IPS DF 6.9 (cell line): Measurements from ENCODE around the gene ELK4.

ENCODE experiments used
- DNase-seq: peaks from one replicate; pipeline ENCODE4 v3.0.0-alpha.2; 2013; ENCODE audit warnings: low read depth, low spot score
- H3K27ac ChIP-seq: one replicate; pipeline ENCODE4 v1.5.1; 2013; ENCODE audit warnings: low read length, control low read depth
- H3K27me3 ChIP-seq: 2 replicates; pipeline ENCODE4 v1.6.1; 2013; ENCODE audit warnings: mild to moderate bottlenecking, low read length; ENCODE audit not compliant: control insufficient read depth, insufficient read depth
- H3K36me3 ChIP-seq: 2 replicates; pipeline ENCODE4 v1.6.1; 2013; ENCODE audit warnings: low read length; ENCODE audit not compliant: control insufficient read depth, insufficient read depth
- H3K4me1 ChIP-seq: 2 replicates; pipeline ENCODE4 v1.6.1; 2013; ENCODE audit warnings: low read length; ENCODE audit not compliant: control insufficient read depth, insufficient read depth
- H3K4me3 ChIP-seq: 2 replicates; pipeline ENCODE4 v1.5.1; 2013; ENCODE audit warnings: mild to moderate bottlenecking, low read length
- H3K9me3 ChIP-seq: 2 replicates; pipeline ENCODE4 v1.6.1; 2013; ENCODE audit warnings: low read length, inconsistent platforms; ENCODE audit not compliant: control insufficient read depth, insufficient read depth
- WGBS: extraction: QIAGEN DNeasy Blood & Tissue Kit; methylation state at CpG from one replicate; pipeline ENCODE4 v1.1.7; 2013; ENCODE audit warnings: mixed read lengths, missing lambda C conversion rate; ENCODE audit not compliant: insufficient read length, insufficient coverage; 5-methylcytosine and 5-hydroxymethylcytosine counted together

ELK4 gene

DNA sequence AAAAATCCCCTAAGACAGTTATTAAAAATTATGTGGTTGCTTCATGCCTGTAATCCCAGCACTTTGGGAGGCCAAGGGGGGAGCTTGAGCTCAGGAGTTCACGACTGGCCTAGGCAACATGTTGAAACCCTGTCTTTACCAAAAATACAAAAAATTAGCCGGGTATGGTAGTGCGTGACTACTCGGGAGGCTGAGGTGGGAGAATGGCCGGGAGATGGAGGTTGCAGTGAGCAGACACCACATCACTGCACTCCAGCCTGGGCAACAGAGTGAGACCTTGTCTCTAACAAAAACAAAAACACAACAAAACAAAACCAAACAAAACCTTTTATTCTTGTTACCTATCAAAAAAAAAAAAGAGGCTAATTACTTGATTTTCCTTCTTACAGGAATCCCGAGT, 2.1 kb downstream of the ELK4 start:
- Histone ChIP-seq H3K36me3 (no peaks in the 10 kb centered on the region), H3K27me3 (no peaks in the 10 kb centered on the region), H3K27ac (no peak overlapping the region), H3K4me3 (no peak overlapping the region), H3K9me3 (no peaks in the 10 kb centered on the region), H3K4me1 (no peaks in the 10 kb centered on the region)
- DNase-seq: no peak
- no CpG with 5 or more reads among the region's 6 CpGs for WGBS

DNA sequence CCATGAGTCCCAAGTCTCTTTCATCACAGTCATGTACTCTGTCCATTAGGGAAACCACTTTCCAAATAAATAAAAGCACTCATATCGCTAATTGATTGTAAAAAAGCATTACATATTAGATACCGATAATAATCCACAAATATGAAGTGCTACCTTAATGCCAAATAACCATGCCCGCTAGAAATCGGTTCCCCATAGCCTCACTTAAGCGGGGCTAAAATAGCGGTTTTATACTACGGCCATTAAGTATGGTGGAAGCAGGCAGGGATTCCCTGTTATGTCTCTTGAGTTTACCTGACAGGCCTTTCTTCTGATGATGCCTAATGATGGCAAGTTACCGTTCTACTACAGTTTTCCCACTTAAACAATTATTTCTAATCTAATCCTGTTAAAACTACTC, 3.9 kb downstream of the ELK4 start:
- no peak overlapping the region for H3K4me3 ChIP-seq
- no peaks in the 10 kb centered on the region for H3K9me3 ChIP-seq
- no peaks in the 10 kb centered on the region for H3K4me1 ChIP-seq
- no peak overlapping the region for H3K27ac ChIP-seq
- no peaks in the 10 kb centered on the region for H3K36me3 ChIP-seq
- H3K27me3 ChIP-seq: no peaks in the 10 kb centered on the region
- no CpG with 5 or more reads among the region's 8 CpGs for WGBS
- no peak for DNase-seq

DNA sequence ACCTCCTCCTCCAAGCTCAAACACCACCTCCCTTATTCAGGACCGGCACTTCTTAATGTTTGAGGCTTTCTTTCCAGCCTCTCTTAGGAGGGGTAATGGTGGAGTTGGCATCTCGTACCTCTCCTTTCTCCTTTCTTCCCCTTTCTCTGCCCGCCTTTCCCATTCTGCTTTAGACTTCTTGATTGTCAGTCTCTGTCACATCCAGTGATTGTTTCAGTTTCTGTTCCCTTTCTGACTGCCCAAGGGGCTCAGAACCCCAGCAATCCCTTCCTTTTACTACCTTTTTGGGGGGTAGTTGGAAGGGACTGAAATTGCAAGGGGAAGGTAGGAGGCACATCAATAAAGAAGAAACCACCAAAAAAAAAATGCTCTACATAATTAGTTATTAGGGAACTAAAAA, 5.6 kb downstream of the ELK4 start:
- DNase-seq: no peak
- Histone ChIP-seq H3K27me3 (no peaks in the 10 kb centered on the region), H3K4me3 (no peak overlapping the region), H3K4me1 (no peaks in the 10 kb centered on the region), H3K9me3 (no peaks in the 10 kb centered on the region), H3K27ac (no peak overlapping the region), H3K36me3 (0 out of 2 replicates have a peak, but pooled peaks cover 2% of the 10 kb centered on the region)
- WGBS: no CpG with 5 or more reads among the region's 3 CpGs

DNA sequence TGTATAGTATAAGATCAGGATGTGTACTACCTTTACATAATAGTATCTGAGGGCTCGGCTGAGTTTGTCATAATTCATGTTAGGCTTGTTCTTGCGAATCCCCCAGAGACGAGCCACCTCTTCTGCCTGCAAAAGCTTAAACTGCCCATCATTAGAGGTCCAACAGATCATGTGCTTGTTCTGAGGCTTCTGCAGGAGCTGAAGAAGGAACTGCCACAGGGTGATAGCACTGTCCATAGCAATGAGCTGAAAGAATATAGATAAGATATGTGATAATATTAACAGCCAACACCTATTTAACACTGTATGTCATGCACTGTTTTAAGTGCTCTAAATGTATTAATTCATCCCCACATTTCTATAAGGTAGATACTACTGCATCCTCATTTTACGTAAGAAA, 8.2 kb downstream of the ELK4 start:
- no peak for DNase-seq
- H3K36me3 ChIP-seq: peaks cover 7% of the 10 kb centered on the region; the same call in 1 of the 2 replicates
- WGBS: no CpG with 5 or more reads among the region's 4 CpGs

DNA sequence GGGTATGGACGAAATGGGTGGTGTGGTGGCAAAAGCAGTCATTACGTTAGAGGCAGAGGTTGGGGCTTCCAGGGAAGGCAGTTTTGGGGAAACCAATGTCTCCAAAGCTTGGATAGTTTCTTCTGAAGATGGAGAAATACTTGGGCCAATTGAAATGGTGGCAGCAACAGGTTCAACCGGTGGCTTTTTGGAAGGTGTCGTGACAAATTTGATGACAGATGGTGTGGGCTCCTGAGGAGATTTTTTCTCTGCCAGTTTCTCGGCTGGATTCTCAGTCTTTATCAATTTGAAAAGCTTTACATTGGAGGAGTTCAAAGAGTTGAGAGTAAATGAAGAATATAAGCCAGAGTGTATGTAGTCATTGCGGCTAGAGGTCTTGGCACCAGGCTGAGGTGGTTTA, 11.5 kb downstream of the ELK4 start:
- no peak for DNase-seq
- no CpG with 5 or more reads among the region's 6 CpGs for WGBS
- Histone ChIP-seq H3K27me3 (no peaks in the 10 kb centered on the region), H3K9me3 (no peaks in the 10 kb centered on the region), H3K4me3 (no peak overlapping the region), H3K36me3 (peaks cover 11% of the 10 kb centered on the region), H3K4me1 (no peaks in the 10 kb centered on the region), H3K27ac (no peak overlapping the region)

More for the DNA sequence above, 8.2 kb downstream of the ELK4 start:
- Histone ChIP-seq H3K4me3 (no peak overlapping the region), H3K9me3 (no peaks in the 10 kb centered on the region), H3K27me3 (no peaks in the 10 kb centered on the region), H3K27ac (no peak overlapping the region), H3K4me1 (no peaks in the 10 kb centered on the region)

DNA sequence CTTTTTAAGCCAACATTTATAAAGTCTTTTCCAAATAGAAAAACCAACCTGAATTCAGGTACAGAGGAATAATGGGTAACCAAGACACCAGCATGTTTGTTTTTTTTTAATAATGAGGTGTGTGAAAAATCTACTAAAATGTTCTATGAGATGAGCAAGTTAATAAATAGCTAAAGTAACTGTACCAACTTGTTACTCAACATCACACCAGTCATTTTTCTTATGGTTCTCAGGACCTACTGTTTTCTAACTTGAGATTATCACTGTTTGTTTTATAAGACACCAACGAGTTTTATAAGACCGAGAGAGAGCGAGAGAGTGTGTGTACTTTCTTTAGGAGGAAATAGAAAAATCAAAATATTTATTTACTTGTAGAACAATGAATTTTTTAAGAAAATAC, 12.4 kb downstream of the ELK4 start:
- WGBS: no CpG with 5 or more reads among the region's 3 CpGs
- Histone ChIP-seq H3K27ac (no peak overlapping the region), H3K27me3 (no peaks in the 10 kb centered on the region), H3K36me3 (peaks cover 11% of the 10 kb centered on the region), H3K4me3 (no peak overlapping the region), H3K4me1 (no peaks in the 10 kb centered on the region), H3K9me3 (no peaks in the 10 kb centered on the region)
- no peak for DNase-seq

DNA sequence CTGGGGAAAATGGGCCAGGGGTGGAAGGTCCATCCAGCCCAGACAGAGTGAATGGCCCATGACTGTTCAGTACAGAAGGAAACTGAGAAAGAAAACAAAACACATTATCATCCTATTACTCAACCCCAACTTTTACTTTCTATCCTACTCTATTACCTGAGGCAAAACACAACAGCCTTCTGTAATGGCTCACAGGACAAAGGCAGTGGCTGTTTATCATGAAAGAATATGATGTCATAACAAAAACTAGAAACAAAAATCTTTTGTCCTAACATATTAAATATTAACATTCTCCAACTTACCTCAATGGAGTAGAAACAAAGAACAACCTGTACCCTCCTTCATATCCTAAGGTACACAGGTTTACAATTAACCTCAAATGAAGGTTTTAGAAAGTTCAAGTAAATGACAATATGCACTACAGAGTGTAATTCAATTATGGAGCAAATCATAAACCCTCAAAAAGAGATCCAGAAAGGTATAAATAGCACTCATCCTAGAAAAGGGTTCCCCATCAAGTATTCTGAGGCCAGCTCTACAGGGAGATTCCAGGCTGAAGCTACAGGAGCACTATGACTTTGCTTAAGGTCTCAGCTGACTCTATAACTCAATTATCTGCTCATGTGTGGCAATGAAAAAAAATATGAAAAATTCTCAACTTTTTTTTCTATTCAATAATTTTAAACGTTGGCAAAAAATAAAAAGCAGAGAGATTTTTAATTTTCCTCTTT, 15.1 kb downstream of the ELK4 start:
- Histone ChIP-seq H3K4me3 (no peak overlapping the region), H3K36me3 (peaks cover 9% of the 10 kb centered on the region), H3K27me3 (no peaks in the 10 kb centered on the region), H3K9me3 (no peaks in the 10 kb centered on the region), H3K27ac (no peak overlapping the region), H3K4me1 (no peaks in the 10 kb centered on the region)
- no CpG with 5 or more reads among the region's 1 CpG for WGBS
- no peak for DNase-seq

DNA sequence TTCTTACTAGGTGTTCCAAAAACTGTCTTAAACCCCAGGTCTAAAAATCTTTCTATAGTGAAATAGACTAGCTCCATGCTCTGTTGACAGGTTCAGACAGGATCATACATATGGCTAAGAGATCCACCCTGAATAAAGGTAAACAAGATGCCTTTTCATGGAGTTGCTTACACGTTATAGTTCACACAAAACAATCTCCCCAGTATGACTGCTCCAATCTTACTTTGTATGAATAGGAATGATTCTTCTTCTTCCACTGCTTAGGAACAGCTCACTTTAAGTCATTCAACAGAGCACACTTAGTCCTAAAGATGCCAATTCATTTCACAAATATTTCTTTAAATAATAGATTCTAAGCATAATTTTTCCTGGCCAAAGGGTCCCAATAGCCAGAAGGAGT, 16.0 kb downstream of the ELK4 start:
- no CpG with 5 or more reads among the region's 1 CpG for WGBS
- no peak for DNase-seq
- H3K4me3 ChIP-seq: no peak overlapping the region
- H3K27me3 ChIP-seq: no peaks in the 10 kb centered on the region
- H3K4me1 ChIP-seq: no peaks in the 10 kb centered on the region
- H3K9me3 ChIP-seq: no peaks in the 10 kb centered on the region
- H3K27ac ChIP-seq: no peak overlapping the region
- H3K36me3 ChIP-seq: peaks cover 9% of the 10 kb centered on the region

DNA sequence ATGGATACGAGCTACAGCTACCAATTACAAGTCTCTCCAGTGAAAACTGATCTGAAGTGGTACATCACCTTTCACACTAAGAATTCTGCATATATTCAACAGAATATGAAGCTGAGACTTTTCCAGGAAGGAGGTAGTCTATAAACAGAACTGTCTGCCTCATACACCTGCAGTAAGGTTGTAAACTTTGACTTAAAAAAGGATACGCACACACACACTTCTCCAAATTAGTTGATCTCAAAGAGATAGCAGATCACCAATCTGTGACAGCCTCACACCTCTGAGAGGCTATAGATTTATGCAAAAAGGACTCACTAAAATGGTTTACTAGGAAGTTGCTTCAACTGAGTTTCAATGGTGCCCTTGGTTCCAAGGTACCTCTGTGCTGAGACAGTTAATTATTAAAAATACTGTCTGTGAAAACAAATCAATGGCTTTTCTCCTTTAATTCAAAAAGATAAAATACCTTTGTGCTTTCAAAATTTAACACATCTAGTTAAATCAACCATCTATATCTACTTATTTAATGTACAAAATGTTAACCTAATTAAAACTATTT, 17.9 kb downstream of the ELK4 start:
- peaks cover 4% of the 10 kb centered on the region for H3K36me3 ChIP-seq
- H3K27ac ChIP-seq: no peak overlapping the region
- no peaks in the 10 kb centered on the region for H3K4me1 ChIP-seq
- no peak overlapping the region for H3K4me3 ChIP-seq
- H3K9me3 ChIP-seq: no peaks in the 10 kb centered on the region
- no peaks in the 10 kb centered on the region for H3K27me3 ChIP-seq
- DNase-seq: no peak
- no CpG with 5 or more reads among the region's 2 CpGs for WGBS

DNA sequence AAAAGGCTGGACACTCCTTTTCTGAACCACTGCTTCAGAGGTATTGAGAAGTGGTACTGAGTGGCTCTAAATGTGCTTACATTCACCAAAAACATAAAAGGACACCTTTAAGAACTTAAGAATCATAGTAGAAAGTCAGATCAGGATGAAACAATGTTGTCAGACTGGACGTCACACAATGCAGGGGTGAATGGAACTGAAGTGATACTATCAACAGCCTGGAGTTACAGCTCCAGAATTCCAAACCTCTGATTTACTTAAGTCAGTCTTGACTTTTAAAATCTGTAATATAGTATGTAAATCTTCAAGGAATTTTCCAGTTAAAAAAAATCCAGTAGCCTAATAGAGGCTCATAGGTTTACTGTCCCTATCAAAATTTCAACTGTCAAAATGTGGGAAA, 19.3 kb downstream of the ELK4 start:
- WGBS: no CpG with 5 or more reads among the region's 1 CpG
- H3K36me3 ChIP-seq: no peaks in the 10 kb centered on the region; the same call in 1 of the 2 replicates
- DNase-seq: no peak
- no peaks in the 10 kb centered on the region for H3K4me1 ChIP-seq
- H3K9me3 ChIP-seq: no peaks in the 10 kb centered on the region
- H3K27ac ChIP-seq: no peak overlapping the region
- H3K27me3 ChIP-seq: no peaks in the 10 kb centered on the region
- no peak overlapping the region for H3K4me3 ChIP-seq

DNA sequence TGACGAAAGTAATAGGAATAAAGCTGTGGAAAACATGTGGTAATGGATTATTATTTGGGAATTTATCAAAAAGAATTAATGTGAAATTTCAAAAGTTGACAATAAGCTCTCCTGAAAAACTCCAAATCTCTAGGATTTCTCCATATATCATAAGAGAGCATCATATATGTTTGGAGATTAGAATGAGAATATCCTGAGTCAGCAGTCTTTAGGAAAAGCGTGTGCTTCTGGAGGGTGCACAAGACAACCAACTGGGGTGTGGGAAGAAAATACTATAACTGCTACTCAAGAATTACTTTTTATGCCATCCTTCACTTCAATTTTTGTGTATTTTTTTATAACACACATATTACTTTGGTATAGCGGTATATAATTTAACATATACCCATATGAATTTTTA, 19.7 kb downstream of the ELK4 start:
- Histone ChIP-seq H3K36me3 (no peaks in the 10 kb centered on the region; the same call in 1 of the 2 replicates), H3K27me3 (no peaks in the 10 kb centered on the region), H3K4me1 (no peaks in the 10 kb centered on the region), H3K9me3 (no peaks in the 10 kb centered on the region), H3K27ac (no peak overlapping the region), H3K4me3 (no peak overlapping the region)
- no CpG with 5 or more reads among the region's 3 CpGs for WGBS
- DNase-seq: no peak
